Esophagus (tissue), 2 donors: ENCODE data around the gene ARMC9. TPM values are rescaled to one million over a fixed set of nuclear protein-coding genes. Genes with fewer than 3 reads are reported as not detected.

Source experiments
- H3K27ac ChIP-seq, 2 donors: one replicate each; pipeline ENCODE4 v1.5.1; 2013; ENCODE audit warnings: low read depth in 2 of 2, mild to moderate bottlenecking in 2 of 2, inconsistent platforms in 1 of 2, low read length in 1 of 2, moderate library complexity in 1 of 2
- H3K27me3 ChIP-seq, 2 donors: one replicate each; pipeline ENCODE4 v1.6.1; 2013; ENCODE audit warnings: low read length in 2 of 2, control low read depth in 1 of 2, mild to moderate bottlenecking in 1 of 2; ENCODE audit not compliant: insufficient read depth in 2 of 2, control insufficient read depth in 1 of 2
- H3K36me3 ChIP-seq, 2 donors: one replicate each; pipeline ENCODE4 v1.6.1; 2013; ENCODE audit warnings: low read length in 1 of 2; ENCODE audit not compliant: control insufficient read depth in 2 of 2, insufficient read depth in 2 of 2
- H3K4me1 ChIP-seq, 2 donors: one replicate each; pipeline ENCODE4 v1.6.1; 2013; ENCODE audit warnings: low read length in 1 of 2; ENCODE audit not compliant: control insufficient read depth in 2 of 2, insufficient read depth in 2 of 2
- H3K4me3 ChIP-seq, 2 donors: one replicate each; pipeline ENCODE4 v1.5.1; 2013; ENCODE audit warnings: low read length in 2 of 2, mild to moderate bottlenecking in 2 of 2, low read depth in 1 of 2, moderate library complexity in 1 of 2
- H3K9me3 ChIP-seq, 2 donors: one replicate each; pipeline ENCODE4 v1.6.1; 2013; ENCODE audit warnings: mild to moderate bottlenecking in 2 of 2, low read depth in 1 of 2, low read length in 1 of 2, moderate library complexity in 1 of 2; ENCODE audit not compliant: control insufficient read depth in 2 of 2, insufficient read depth in 1 of 2
- WGBS, 2 donors: extraction: QIAGEN DNeasy Blood & Tissue Kit; methylation state at CpG; one replicate each; pipeline ENCODE4 v1.1.7; 2013; 5-methylcytosine and 5-hydroxymethylcytosine counted together
- polyA plus RNA-seq, 2 donors: library from polyadenylated mRNA; stranded (reverse); fragments of 200-250 nt; gene quantifications; one replicate each; pipeline ENCODE4 v1.2.3, GENCODE V29; 2013
- donor health status: healthy with polysubstance abuse.
- donor health status: Bipolar disorder and iron deficiency.

ARMC9 gene
- polyA plus RNA-seq, 2 donors = 2.9 to 3.6 TPM

- H3K27ac ChIP-seq = no peak overlapping the region
- no peaks in the 10 kb centered on the region for H3K9me3 ChIP-seq
- no peaks in the 10 kb centered on the region for H3K36me3 ChIP-seq
- WGBS, 2 donors = 66 to 78% methylated on average over 2 of the region's 2 CpGs
- H3K27me3 ChIP-seq = peaks cover 2 to 3% of the 10 kb centered on the region in 2 donors
- H3K4me3 ChIP-seq = no peak overlapping the region
- no peaks in the 10 kb centered on the region for H3K4me1 ChIP-seq
Observed at GRCh38 chr2:231422056-231422455, 223.6 kb downstream of the ARMC9 start.

GRCh38 chr2:231423176-231423575 is 224.7 kb downstream of the ARMC9 start:
- Histone ChIP-seq H3K36me3 (no peaks in the 10 kb centered on the region), H3K9me3 (no peaks in the 10 kb centered on the region), H3K27ac (no peak overlapping the region), H3K4me1 (no peaks in the 10 kb centered on the region), H3K27me3 (peaks cover 0 to 3% of the 10 kb centered on the region in 2 donors), H3K4me3 (no peak overlapping the region)
- WGBS, 2 donors = 86 to 91% methylated on average over 10 of the region's 10 CpGs

Other genes starting within 250 kb of the ARMC9 start
- gene SPATA3, start 202.5 kb upstream of the ARMC9 start, polyA plus RNA-seq = not detected
- gene C2orf72, start 161.1 kb upstream of the ARMC9 start, polyA plus RNA-seq = under 1 TPM; 0.28 to 0.47 TPM
- gene PSMD1, start 141.8 kb upstream of the ARMC9 start, polyA plus RNA-seq = 10 to 100 TPM; 18.0 to 38.6 TPM
- gene HTR2B, start 73.6 kb upstream of the ARMC9 start, polyA plus RNA-seq = 1 to 10 TPM in 1 of 2 donors, under 1 TPM in 1; 0.49 to 1.3 TPM
- gene B3GNT7, start 197.1 kb downstream of the ARMC9 start, polyA plus RNA-seq = 1 to 10 TPM; 1.6 to 1.9 TPM